ENCODE measurements around the gene BOLA1.
"Not testable (repeated sequence)": the region's sequence is repeated elsewhere in the genome, so short reads cannot be mapped to it uniquely, and the experiment has no call there.

BOLA1 gene

GRCh38 chr1:149899460-149900284, at the start of gene BOLA1:
Gene BOLA1, plus strand, starts transcription at chr1:149899568. Its CDS starts 492 bp downstream, at chr1:149900060.
- peak; percentile 53 to 62 for DNase-seq (ENCODE audit: low read depth in 2 of 2, low spot score in 1 of 2)

- DNase-seq (ENCODE audit: low read depth in 2 of 2, low spot score in 1 of 2): no peak
These were observed 49.4 kb upstream of the BOLA1 start for GRCh38 chr1:149849947-149850360.

GRCh38 chr1:149850732-149851345, 48.5 kb upstream of the BOLA1 start:
- DNase-seq (ENCODE audit: low read depth in 2 of 2, low spot score in 1 of 2): not testable (repeated sequence)

GRCh38 chr1:149851585-149852213, 47.7 kb upstream of the BOLA1 start:
- DNase-seq (ENCODE audit: low read depth in 2 of 2, low spot score in 1 of 2): not testable (repeated sequence)

- DNase-seq (ENCODE audit: low read depth in 2 of 2, low spot score in 1 of 2): not testable (repeated sequence)
These were observed 47.1 kb upstream of the BOLA1 start for GRCh38 chr1:149852263-149852662.

- DNase-seq (ENCODE audit: low read depth in 2 of 2, low spot score in 1 of 2): not testable (repeated sequence)
These were observed 39.1 kb upstream of the BOLA1 start for GRCh38 chr1:149860271-149860670.

GRCh38 chr1:149860684-149861496, 38.5 kb upstream of the BOLA1 start:
- DNase-seq (ENCODE audit: low read depth in 2 of 2, low spot score in 1 of 2): not testable (repeated sequence)

- DNase-seq (ENCODE audit: low read depth in 2 of 2, low spot score in 1 of 2): not testable (repeated sequence)
These were observed 37.8 kb upstream of the BOLA1 start for GRCh38 chr1:149861497-149862054.

GRCh38 chr1:149866887-149867286, 32.5 kb upstream of the BOLA1 start:
- not testable (repeated sequence) for DNase-seq (ENCODE audit: low read depth in 2 of 2, low spot score in 1 of 2)

- DNase-seq (ENCODE audit: low read depth in 2 of 2, low spot score in 1 of 2): not testable (repeated sequence)
These were observed 26.3 kb upstream of the BOLA1 start for GRCh38 chr1:149873060-149873459.

- DNase-seq (ENCODE audit: low read depth in 2 of 2, low spot score in 1 of 2): no peak
These were observed 22.0 kb upstream of the BOLA1 start for GRCh38 chr1:149877211-149877946.

- no peak for DNase-seq (ENCODE audit: low read depth in 2 of 2, low spot score in 1 of 2)
These were observed 19.8 kb upstream of the BOLA1 start for GRCh38 chr1:149879556-149879955.

- no peak for DNase-seq (ENCODE audit: low read depth in 2 of 2, low spot score in 1 of 2)
These were observed 17.5 kb upstream of the BOLA1 start for GRCh38 chr1:149881876-149882275.

GRCh38 chr1:149883598-149884247, 15.6 kb upstream of the BOLA1 start:
- DNase-seq (ENCODE audit: low read depth in 2 of 2, low spot score in 1 of 2): no peak

GRCh38 chr1:149884433-149885338, 14.7 kb upstream of the BOLA1 start:
- no peak for DNase-seq (ENCODE audit: low read depth in 2 of 2, low spot score in 1 of 2)

GRCh38 chr1:149885339-149886120, 13.8 kb upstream of the BOLA1 start:
- DNase-seq (ENCODE audit: low read depth in 2 of 2, low spot score in 1 of 2): peak; percentile 22

GRCh38 chr1:149886121-149886395, 13.3 kb upstream of the BOLA1 start:
- not testable (repeated sequence) for DNase-seq (ENCODE audit: low read depth in 2 of 2, low spot score in 1 of 2)

All from stimulated activated CD8-positive, alpha-beta memory T cell treated with anti-CD3 and anti-CD28 coated beads, Interleukin-4, amount 100 ng/mL, for 1 hour (primary cell).